ENCODE data around the gene DCDC1. TPM values are rescaled to one million over a fixed set of nuclear protein-coding genes. Genes with fewer than 3 reads are reported as not detected.
"Not testable (repeated sequence)": the region's sequence is repeated elsewhere in the genome, so short reads cannot be mapped to it uniquely, and the experiment has no call there.

The DCDC1 gene
- total RNA-seq, 1 donor from 2014 or later: 2.6 TPM

GRCh38 chr11:31323145-31323544 lies 46.4 kb downstream of the DCDC1 start:
- Mint-ChIP-seq H3K36me3 (ENCODE audit: low read depth) (peaks cover 5% of the 10 kb centered on the region), H3K27me3 (ENCODE audit: low read depth) (no peaks in the 10 kb centered on the region), H3K4me1 (peaks cover 10% of the 10 kb centered on the region), H3K9me3 (no peaks in the 10 kb centered on the region), H3K27ac (ENCODE audit: unreplicated experiment) (no peak overlapping the region), H3K4me3 (no peak overlapping the region)
- TF ChIP-seq CTCF (conservative IDR thresholded peaks at IDR 0.05): no peak
- no peak for DNase-seq (ENCODE audit: low read depth, low spot score)

GRCh38 chr11:31321494-31321893 lies 48.0 kb downstream of the DCDC1 start:
- not testable (repeated sequence) for H3K27ac Mint-ChIP-seq (ENCODE audit: unreplicated experiment)

GRCh38 chr11:31303644-31304180 lies 65.8 kb downstream of the DCDC1 start:
- H3K4me1 Mint-ChIP-seq: peaks cover 10% of the 10 kb centered on the region
- no peak overlapping the region for H3K4me3 Mint-ChIP-seq
- no peak for TF ChIP-seq CTCF (conservative IDR thresholded peaks at IDR 0.05)
- DNase-seq (ENCODE audit: low read depth, low spot score): no peak
- no peaks in the 10 kb centered on the region for H3K27me3 Mint-ChIP-seq (ENCODE audit: low read depth)
- peak overlapping the region; percentile 64 for H3K27ac Mint-ChIP-seq (ENCODE audit: unreplicated experiment)
- H3K9me3 Mint-ChIP-seq: no peaks in the 10 kb centered on the region
- no peaks in the 10 kb centered on the region for H3K36me3 Mint-ChIP-seq (ENCODE audit: low read depth)

More at GRCh38 chr11:31321494-31321893, 48.0 kb downstream of the DCDC1 start:
- not testable (repeated sequence) for H3K27me3 Mint-ChIP-seq (ENCODE audit: low read depth); H3K4me3 Mint-ChIP-seq; H3K9me3 Mint-ChIP-seq; DNase-seq (ENCODE audit: low read depth, low spot score); H3K36me3 Mint-ChIP-seq (ENCODE audit: low read depth)
- H3K4me1 Mint-ChIP-seq: peaks cover 10% of the 10 kb centered on the region

GRCh38 chr11:31301549-31302510 lies 67.7 kb downstream of the DCDC1 start:
- Mint-ChIP-seq H3K27ac (ENCODE audit: unreplicated experiment) (no peak overlapping the region), H3K27me3 (ENCODE audit: low read depth) (no peaks in the 10 kb centered on the region), H3K4me3 (no peak overlapping the region), H3K36me3 (ENCODE audit: low read depth) (no peaks in the 10 kb centered on the region), H3K4me1 (peaks cover 5% of the 10 kb centered on the region), H3K9me3 (no peaks in the 10 kb centered on the region)
- DNase-seq (ENCODE audit: low read depth, low spot score): no peak
- TF ChIP-seq CTCF (conservative IDR thresholded peaks at IDR 0.05): no peak

GRCh38 chr11:31295308-31295707 lies 74.2 kb downstream of the DCDC1 start:
- no peak overlapping the region for H3K4me3 Mint-ChIP-seq
- H3K9me3 Mint-ChIP-seq: no peaks in the 10 kb centered on the region
- H3K36me3 Mint-ChIP-seq (ENCODE audit: low read depth): no peaks in the 10 kb centered on the region
- TF ChIP-seq CTCF (conservative IDR thresholded peaks at IDR 0.05): no peak
- H3K27ac Mint-ChIP-seq (ENCODE audit: unreplicated experiment): no peak overlapping the region
- no peaks in the 10 kb centered on the region for H3K27me3 Mint-ChIP-seq (ENCODE audit: low read depth)
- no peaks in the 10 kb centered on the region for H3K4me1 Mint-ChIP-seq
- DNase-seq (ENCODE audit: low read depth, low spot score): no peak

GRCh38 chr11:31273527-31273926 lies 96.0 kb downstream of the DCDC1 start:
- Mint-ChIP-seq H3K27ac (ENCODE audit: unreplicated experiment) (peak overlapping the region; percentile 15), H3K9me3 (peaks cover 25% of the 10 kb centered on the region), H3K36me3 (ENCODE audit: low read depth) (peaks cover 21% of the 10 kb centered on the region)
- not testable (repeated sequence) for H3K4me1 Mint-ChIP-seq; H3K4me3 Mint-ChIP-seq; DNase-seq (ENCODE audit: low read depth, low spot score); H3K27me3 Mint-ChIP-seq (ENCODE audit: low read depth)
